DMS 273 (cell line): Measurements from ENCODE around the gene LFNG.

ENCODE experiments used
- DNase-seq: peaks from one replicate; lab custom pipeline; 2025; ENCODE audit not compliant: unreplicated experiment; lab: John Stamatoyannopoulos, UW

The LFNG gene

GRCh38 chr7:2568521-2569223, 49.1 kb downstream of the LFNG start:
- no peak for DNase-seq

- DNase-seq = no peak
Measured at GRCh38 chr7:2569421-2569820, 49.8 kb downstream of the LFNG start.

GRCh38 chr7:2570021-2570420, 50.4 kb downstream of the LFNG start:
- no peak for DNase-seq

- no peak for DNase-seq
Measured at GRCh38 chr7:2571409-2571808, 51.8 kb downstream of the LFNG start.

GRCh38 chr7:2572101-2572842, 52.7 kb downstream of the LFNG start:
- no peak for DNase-seq

GRCh38 chr7:2573761-2574160, 54.2 kb downstream of the LFNG start:
- DNase-seq = no peak

GRCh38 chr7:2575046-2575732, 55.6 kb downstream of the LFNG start:
- no peak for DNase-seq

- DNase-seq = no peak
Measured at GRCh38 chr7:2575733-2576340, 56.3 kb downstream of the LFNG start.

GRCh38 chr7:2576742-2577491, 57.3 kb downstream of the LFNG start:
- DNase-seq = no peak
